A673 (cell line): ENCODE data around the gene LRP8. TPM values are rescaled to one million over a fixed set of nuclear protein-coding genes. Genes with fewer than 3 reads are reported as not detected.
"Not testable (repeated sequence)": the region's sequence is repeated elsewhere in the genome, so short reads cannot be mapped to it uniquely, and the experiment has no call there.

ENCODE experiments used
- BruUV-seq: library from RNA; stranded (reverse); fragments of 400-500 nt; replicated peaks from 2 replicates; lab custom pipeline; 2021; lab: Mats Ljungman, UMichigan
- CTCF ChIA-PET: fragments of 300-600 bp; sonication (Branson Sonifier 250); formaldehyde crosslinking; loops from one replicate; lab custom pipeline; 2022; ENCODE audit warnings: antibody characterized with exemption; lab: Charles Lee
- POLR2A ChIA-PET: fragments of 300-600 bp; sonication (Branson Sonifier 250); formaldehyde crosslinking; loops from one replicate; lab custom pipeline; 2022; ENCODE audit warnings: antibody characterized with exemption; ENCODE audit not compliant: low non-redundant PET; lab: Charles Lee
- DNase-seq: peaks from one replicate; pipeline ENCODE4 v3.0.0-alpha.2; 2015; ENCODE audit warnings: low spot score
- H3K27ac ChIP-seq: fragments of 200-600 bp; sonication (generic); 2 replicates; pipeline ENCODE4 v1.5.1; 2016; ENCODE audit warnings: mixed run types, low read depth, mild to moderate bottlenecking, mixed read lengths, antibody characterized with exemption, low read length; ENCODE audit not compliant: poor library complexity, severe bottlenecking
- H3K27me3 ChIP-seq: fragments of 200-600 bp; sonication (generic); replicated peaks from 2 replicates; pipeline ENCODE4 v1.6.1; 2017; ENCODE audit warnings: mixed run types, low read depth, mild to moderate bottlenecking, mixed read lengths, antibody characterized with exemption, low read length; ENCODE audit not compliant: insufficient read depth, poor library complexity
- H3K36me3 ChIP-seq: fragments of 200-600 bp; sonication (generic); 2 replicates; pipeline ENCODE4 v1.6.1; 2016; ENCODE audit warnings: mixed run types, mild to moderate bottlenecking, mixed read lengths, antibody characterized with exemption, low read length; ENCODE audit not compliant: insufficient read depth, poor library complexity, severe bottlenecking
- H3K4me1 ChIP-seq: fragments of 200-600 bp; sonication (generic); 2 replicates; pipeline ENCODE4 v1.6.1; 2017; ENCODE audit warnings: mixed run types, mild to moderate bottlenecking, mixed read lengths, antibody characterized with exemption, low read length; ENCODE audit not compliant: insufficient read depth, poor library complexity, severe bottlenecking
- H3K4me3 ChIP-seq: fragments of 200-600 bp; sonication (generic); 2 replicates; pipeline ENCODE4 v1.5.1; 2016; ENCODE audit warnings: low read depth, mixed run types, mild to moderate bottlenecking, mixed read lengths, low read length; ENCODE audit not compliant: poor library complexity, severe bottlenecking
- H3K9me3 ChIP-seq: fragments of 200-600 bp; sonication (generic); 2 replicates; pipeline ENCODE4 v1.6.1; 2016; ENCODE audit warnings: mixed run types, low read depth, mild to moderate bottlenecking, mixed read lengths, antibody characterized with exemption, low read length; ENCODE audit not compliant: poor library complexity, severe bottlenecking
- EZH2 ChIP-seq: fragments of 200-600 bp; sonication (generic); IDR thresholded peaks from 2 replicates; pipeline ENCODE4 v1.6.1; 2017; ENCODE audit warnings: borderline replicate concordance, low read depth, mild to moderate bottlenecking, mixed read lengths, antibody characterized with exemption, low read length; ENCODE audit not compliant: poor library complexity, severe bottlenecking
- intact Hi-C: fragments of 100-400 bp; cut with micrococcal nuclease; formaldehyde crosslinking; loops from one replicate; pipeline ENCODE4 v1.10.0; 2022; ENCODE audit not compliant: unreplicated experiment
- total RNA-seq: library from RNA; stranded (reverse); gene quantifications from 2 replicates; pipeline ENCODE4 v1.2.3, GENCODE V29; 2021
- TF ChIP-seq, protein P1 (sequence below): fragments of 300-800, 200-600 bp; sonication (generic); conservative IDR thresholded peaks from 2 replicates; pipeline ENCODE4 v1.5.1; 2017; ENCODE audit warnings: low read depth, mild to moderate bottlenecking, antibody characterized with exemption, low read length, moderate library complexity, mixed read lengths

Gene LRP8
- total RNA-seq, 1 experiment from 2014 or later = 24.7 TPM

DNA sequence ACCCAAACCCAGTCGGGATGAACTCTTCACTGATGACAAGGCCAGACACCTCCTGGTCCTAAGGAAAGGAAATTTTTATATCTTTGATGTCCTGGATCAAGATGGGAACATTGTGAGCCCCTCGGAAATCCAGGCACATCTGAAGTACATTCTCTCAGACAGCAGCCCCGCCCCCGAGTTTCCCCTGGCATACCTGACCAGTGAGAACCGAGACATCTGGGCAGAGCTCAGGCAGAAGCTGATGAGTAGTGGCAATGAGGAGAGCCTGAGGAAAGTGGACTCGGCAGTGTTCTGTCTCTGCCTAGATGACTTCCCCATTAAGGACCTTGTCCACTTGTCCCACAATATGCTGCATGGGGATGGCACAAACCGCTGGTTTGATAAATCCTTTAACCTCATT, 117.5 kb downstream of the LRP8 start:
- BruUV-seq = no TSS peak
- POLR2A ChIA-PET = no interaction called here
- CTCF ChIA-PET = no interaction called here
- Histone ChIP-seq H3K27ac (no peak overlapping the region), H3K4me3 (no peak overlapping the region), H3K36me3 (peaks cover 76% of the 10 kb centered on the region), H3K27me3 (no peaks in the 10 kb centered on the region), H3K4me1 (no peaks in the 10 kb centered on the region), H3K9me3 (peaks cover 16% of the 10 kb centered on the region)
- TF ChIP-seq, protein P1, sequence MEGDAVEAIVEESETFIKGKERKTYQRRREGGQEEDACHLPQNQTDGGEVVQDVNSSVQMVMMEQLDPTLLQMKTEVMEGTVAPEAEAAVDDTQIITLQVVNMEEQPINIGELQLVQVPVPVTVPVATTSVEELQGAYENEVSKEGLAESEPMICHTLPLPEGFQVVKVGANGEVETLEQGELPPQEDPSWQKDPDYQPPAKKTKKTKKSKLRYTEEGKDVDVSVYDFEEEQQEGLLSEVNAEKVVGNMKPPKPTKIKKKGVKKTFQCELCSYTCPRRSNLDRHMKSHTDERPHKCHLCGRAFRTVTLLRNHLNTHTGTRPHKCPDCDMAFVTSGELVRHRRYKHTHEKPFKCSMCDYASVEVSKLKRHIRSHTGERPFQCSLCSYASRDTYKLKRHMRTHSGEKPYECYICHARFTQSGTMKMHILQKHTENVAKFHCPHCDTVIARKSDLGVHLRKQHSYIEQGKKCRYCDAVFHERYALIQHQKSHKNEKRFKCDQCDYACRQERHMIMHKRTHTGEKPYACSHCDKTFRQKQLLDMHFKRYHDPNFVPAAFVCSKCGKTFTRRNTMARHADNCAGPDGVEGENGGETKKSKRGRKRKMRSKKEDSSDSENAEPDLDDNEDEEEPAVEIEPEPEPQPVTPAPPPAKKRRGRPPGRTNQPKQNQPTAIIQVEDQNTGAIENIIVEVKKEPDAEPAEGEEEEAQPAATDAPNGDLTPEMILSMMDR = no peak
- no peak for TF ChIP-seq EZH2
- no peak for DNase-seq
- intact Hi-C loops = no loop called here

GRCh38 chr1:53207726-53208125, 120.1 kb downstream of the LRP8 start:
- intact Hi-C loops = no loop called here
- POLR2A ChIA-PET = interaction anchor here (0.5 kb wide), 1 partner anchor 566 kb away, joined by 3 read pairs; no protein-coding TSS in a partner anchor
- BruUV-seq = no TSS peak

GRCh38 chr1:53206735-53207379, 121.0 kb downstream of the LRP8 start:
- ChIA-PET POLR2A (no interaction called here), CTCF (no interaction called here)
- no peaks in the 10 kb centered on the region for H3K27me3 ChIP-seq
- BruUV-seq = no TSS peak
- no peak overlapping the region for H3K4me3 ChIP-seq
- peaks cover 67% of the 10 kb centered on the region for H3K36me3 ChIP-seq
- no peaks in the 10 kb centered on the region for H3K4me1 ChIP-seq
- TF ChIP-seq EZH2 = no peak
- TF ChIP-seq, protein P1 = no peak
- DNase-seq = no peak
- peaks cover 18% of the 10 kb centered on the region for H3K9me3 ChIP-seq
- intact Hi-C loops = no loop called here
- H3K27ac ChIP-seq = no peak overlapping the region

More at GRCh38 chr1:53207726-53208125, 120.1 kb downstream of the LRP8 start:
- Histone ChIP-seq H3K4me3 (no peak overlapping the region), H3K36me3 (peaks cover 73% of the 10 kb centered on the region), H3K9me3 (peaks cover 18% of the 10 kb centered on the region), H3K4me1 (no peaks in the 10 kb centered on the region), H3K27me3 (no peaks in the 10 kb centered on the region), H3K27ac (no peak overlapping the region)
- DNase-seq = no peak
- CTCF ChIA-PET = no interaction called here
- TF ChIP-seq, protein P1 = no peak
- no peak for TF ChIP-seq EZH2

DNA sequence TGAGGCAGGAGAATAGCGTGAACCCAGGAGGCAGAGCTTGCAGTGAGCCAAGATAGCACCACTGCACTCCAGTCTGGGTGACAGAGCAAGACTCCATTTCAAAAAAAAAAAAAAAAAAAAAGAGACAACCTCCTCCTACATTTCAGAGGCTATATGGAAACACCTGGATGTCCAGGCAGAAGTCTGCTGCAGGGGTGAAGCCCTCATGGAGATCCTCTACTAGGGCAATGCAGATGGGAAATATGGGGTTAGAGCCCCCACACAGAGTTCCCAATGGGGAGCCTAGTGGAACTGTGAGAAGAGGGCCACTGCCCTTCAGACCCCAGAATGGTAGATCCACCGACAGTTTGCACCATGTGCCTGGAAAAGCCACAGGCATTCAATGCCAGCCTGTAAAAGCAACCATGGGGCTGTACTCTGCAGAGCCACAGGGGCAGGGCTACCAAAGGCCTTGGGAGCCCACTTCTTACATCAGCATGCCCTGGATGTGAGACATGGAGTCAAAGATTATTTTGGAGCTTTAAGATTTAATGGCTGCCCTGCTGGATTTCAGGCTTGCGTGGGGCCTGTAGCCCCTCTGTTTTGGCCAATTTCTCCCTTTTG, 121.7 kb downstream of the LRP8 start:
- POLR2A ChIA-PET, H3K27ac ChIP-seq, H3K27me3 ChIP-seq, DNase-seq, BruUV-seq, H3K4me3 ChIP-seq, H3K4me1 ChIP-seq, CTCF ChIA-PET, intact Hi-C loops: not testable (repeated sequence)
- H3K9me3 ChIP-seq = peaks cover 18% of the 10 kb centered on the region
- peaks cover 61% of the 10 kb centered on the region for H3K36me3 ChIP-seq

DNA sequence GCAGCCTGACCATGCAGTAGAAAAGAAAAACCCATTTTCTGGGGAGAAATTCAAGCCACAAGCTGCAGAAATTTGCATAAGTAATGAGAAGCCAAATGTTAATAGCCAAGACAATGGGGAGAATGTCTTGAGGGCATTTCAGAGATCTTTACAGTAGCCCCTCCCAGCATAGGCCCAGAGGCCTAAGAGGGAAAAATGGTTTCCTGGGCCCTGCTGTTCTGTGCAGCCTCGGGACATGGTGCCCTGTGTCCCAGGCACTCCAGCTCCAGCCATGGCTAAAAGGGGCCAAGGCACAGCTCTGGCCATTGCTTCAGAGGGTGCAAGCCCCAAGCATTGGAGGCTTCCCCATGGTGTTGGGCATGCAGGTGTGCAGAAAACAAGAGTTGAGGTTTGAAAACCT, 122.4 kb downstream of the LRP8 start:
- POLR2A ChIA-PET, CTCF ChIA-PET, DNase-seq, H3K4me1 ChIP-seq, H3K27me3 ChIP-seq, H3K27ac ChIP-seq, H3K4me3 ChIP-seq, intact Hi-C loops, BruUV-seq: not testable (repeated sequence)
- Histone ChIP-seq H3K36me3 (peaks cover 55% of the 10 kb centered on the region), H3K9me3 (peaks cover 18% of the 10 kb centered on the region)
